HepG2 (cell line): ENCODE results near the gene TBL2. TPM values are rescaled to one million over a fixed set of nuclear protein-coding genes. Genes with fewer than 3 reads are reported as not detected.
A peak's percentile ranks its signal among the peaks of the same experiment; 100 is the strongest.

Experiments used
- BORCS8-MEF2B ChIP-seq: sonication (generic); formaldehyde crosslinking; IDR thresholded peaks from 2 replicates; pipeline ENCODE4 v1.8.0; 2022; ENCODE audit warnings: mild to moderate bottlenecking, missing genetic modification reagents
- CEBPG ChIP-seq: IDR thresholded peaks from 2 replicates; pipeline ENCODE4 v1.6.1; 2016
- DMTF1 ChIP-seq: sonication (generic); formaldehyde crosslinking; IDR thresholded peaks from 2 replicates; pipeline ENCODE4 v1.4.0; 2020; ENCODE audit warnings: mild to moderate bottlenecking, missing genetic modification reagents
- EED ChIP-seq: sonication (generic); formaldehyde crosslinking; IDR thresholded peaks from 2 replicates; pipeline ENCODE4 v1.5.0; 2020; ENCODE audit warnings: mild to moderate bottlenecking, missing genetic modification reagents
- EZH2 ChIP-seq: conservative IDR thresholded peaks from 2 replicates; pipeline ENCODE4 v1.6.1; 2012; ENCODE audit warnings: mild to moderate bottlenecking, low read depth, low read length, moderate library complexity
- GATAD1 ChIP-seq: IDR thresholded peaks from 2 replicates; pipeline ENCODE4 v1.6.1; 2016; ENCODE audit warnings: missing genetic modification reagents, missing compliant biosample characterization
- HDAC1 ChIP-seq: sonication (generic); formaldehyde crosslinking; IDR thresholded peaks from 2 replicates; pipeline ENCODE4 v1.5.1; 2020; ENCODE audit warnings: mild to moderate bottlenecking, missing genetic modification reagents
- MTF1 ChIP-seq: sonication (generic); formaldehyde crosslinking; IDR thresholded peaks from 2 replicates; pipeline ENCODE4 v1.5.0; 2020; ENCODE audit warnings: missing genetic modification reagents
- NR2F2 ChIP-seq: IDR thresholded peaks from 2 replicates; pipeline ENCODE4 v1.6.1; 2012; ENCODE audit warnings: low read depth, inconsistent platforms, borderline replicate concordance
- RARA ChIP-seq: IDR thresholded peaks from 2 replicates; pipeline ENCODE4 v1.6.1; 2016; ENCODE audit warnings: missing genetic modification reagents, missing compliant biosample characterization
- REXO4 ChIP-seq: sonication (generic); formaldehyde crosslinking; IDR thresholded peaks from 2 replicates; pipeline ENCODE4 v1.8.0; 2022; ENCODE audit warnings: missing genetic modification reagents, mild to moderate bottlenecking, borderline replicate concordance
- SOX13 ChIP-seq, 3 experiments: fragments of 450-650 bp in 1 of 3; sonication (generic) in 1 of 3; formaldehyde crosslinking in 1 of 3; IDR thresholded peaks in 2 of 3; conservative IDR thresholded peaks in 1 of 3; 2 replicates each; pipeline versions ENCODE4 v1.5.0 to v1.6.1; 2016 to 2020; ENCODE audit warnings: antibody characterized with exemption in 1 of 3, mild to moderate bottlenecking in 1 of 3, missing compliant biosample characterization in 1 of 3, missing genetic modification reagents in 1 of 3, moderate library complexity in 1 of 3
- STAT5B ChIP-seq: sonication (generic); formaldehyde crosslinking; IDR thresholded peaks from 2 replicates; pipeline ENCODE4 v1.4.0; 2020; ENCODE audit warnings: missing genetic modification reagents
- TAF1 ChIP-seq: sonication (generic); formaldehyde crosslinking; IDR thresholded peaks from 2 replicates; pipeline ENCODE4 v1.4.0; 2020; ENCODE audit warnings: missing genetic modification reagents
- TOE1 ChIP-seq: sonication (generic); formaldehyde crosslinking; IDR thresholded peaks from 2 replicates; pipeline ENCODE4 v1.4.0; 2020; ENCODE audit warnings: mild to moderate bottlenecking, missing genetic modification reagents
- TOPORS ChIP-seq: sonication (generic); formaldehyde crosslinking; IDR thresholded peaks from 2 replicates; pipeline ENCODE4 v1.8.0; 2023; ENCODE audit warnings: mild to moderate bottlenecking, missing genetic modification reagents
- ZFP90 ChIP-seq: sonication (generic); formaldehyde crosslinking; IDR thresholded peaks from 2 replicates; pipeline ENCODE4 v1.8.0; 2022; ENCODE audit warnings: missing genetic modification reagents, mild to moderate bottlenecking, inconsistent platforms, borderline replicate concordance
- ZNF317 ChIP-seq: sonication (generic); formaldehyde crosslinking; IDR thresholded peaks from 2 replicates; pipeline ENCODE4 v1.5.0; 2020; ENCODE audit warnings: mild to moderate bottlenecking, missing genetic modification reagents
- ZNF33B ChIP-seq: sonication (generic); formaldehyde crosslinking; IDR thresholded peaks from 2 replicates; pipeline ENCODE4 v1.5.1; 2020; ENCODE audit warnings: mild to moderate bottlenecking, missing genetic modification reagents
- ZNF451 ChIP-seq: sonication (generic); formaldehyde crosslinking; IDR thresholded peaks from 2 replicates; pipeline ENCODE4 v1.5.0; 2020; ENCODE audit warnings: mild to moderate bottlenecking, missing genetic modification reagents
- ZNF543 ChIP-seq: sonication (generic); formaldehyde crosslinking; IDR thresholded peaks from 2 replicates; pipeline ENCODE4 v1.4.0; 2020; ENCODE audit warnings: mild to moderate bottlenecking, missing genetic modification reagents
- ZNF616 ChIP-seq: sonication (generic); formaldehyde crosslinking; IDR thresholded peaks from 2 replicates; pipeline ENCODE4 v1.5.0; 2020; ENCODE audit warnings: low read depth, mild to moderate bottlenecking, missing genetic modification reagents
- ZNF737 ChIP-seq: sonication (generic); formaldehyde crosslinking; IDR thresholded peaks from 2 replicates; pipeline ENCODE4 v1.5.0; 2020; ENCODE audit warnings: missing genetic modification reagents, mild to moderate bottlenecking, borderline replicate concordance
- polyA plus RNA-seq, 8 experiments: library from polyadenylated mRNA; depleted of rRNA in 3 of 8; stranded (reverse) in 7 of 8; unstranded in 1 of 8; fragments of >200 nt; fragmentation: Illumina TruSeq in 4 of 8; extraction: Trizol in 4 of 8; gene quantifications; 2 replicates each; pipeline versions ENCODE4 v1.2.1 to v1.2.3, GENCODE V29; 2011 to 2016; ENCODE audit warnings: low read depth in 4 of 8, missing spikeins in 1 of 8, mixed read lengths in 1 of 8; ENCODE audit not compliant: insufficient read depth in 1 of 8
- total RNA-seq, 5 experiments: library from RNA; depleted of rRNA; stranded (reverse); fragments of >200 nt; fragmentation: Illumina TruSeq; extraction: Trizol; gene quantifications; 2 replicates each; pipeline ENCODE4 v1.2.3, GENCODE V29; 2016; ENCODE audit warnings: low read depth in 1 of 5
- TF ChIP-seq, protein P1 (sequence below): IDR thresholded peaks from 2 replicates; pipeline ENCODE4 v1.6.1; 2018; ENCODE audit warnings: missing genetic modification reagents, mild to moderate bottlenecking, missing compliant biosample characterization
- TF ChIP-seq, protein P2 (sequence below): sonication (generic); IDR thresholded peaks from 2 replicates; pipeline ENCODE4 v1.6.1; 2016; ENCODE audit warnings: low read depth, borderline replicate concordance

TBL2 gene
- total and polyA plus RNA-seq, 2 of the 13 experiments (the other 11 are each of a cell fraction or from before 2014, with no cell fraction given): 43.4 to 47.2 TPM

- TF ChIP-seq ZFP90 (CRISPR knock-in tag) (peak; percentile 35; the same call in 1 of the 2 replicates), GATAD1 (CRISPR knock-in tag) (peak; percentile 62), NR2F2 (peak; percentile 95), ZNF737 (CRISPR knock-in tag) (peak; percentile 27; the same call in 1 of the 2 replicates), TAF1 (CRISPR knock-in tag) (peak; percentile 78), RARA (CRISPR knock-in tag) (peak; percentile 96), BORCS8-MEF2B (peak; percentile 85), STAT5B (CRISPR knock-in tag) (no peak), ZNF317 (CRISPR knock-in tag) (peak; percentile 31; the same call in 1 of the 2 replicates), HDAC1 (CRISPR knock-in tag) (peak; percentile 85; the same call in 1 of the 2 replicates), TOE1 (CRISPR knock-in tag) (no peak), ZNF33B (CRISPR knock-in tag) (no peak), EZH2 (no peak), ZNF451 (CRISPR knock-in tag) (no peak; the same call in 1 of the 2 replicates), MTF1 (CRISPR knock-in tag) (no peak; the same call in 1 of the 2 replicates), SOX13 (IDR thresholded peaks at IDR 0.05) (peak; percentile 63), SOX13 (CRISPR knock-in tag; conservative IDR thresholded peaks at IDR 0.05 in 1 of 2, IDR thresholded peaks at IDR 0.05 in 1 of 2) (peak in 1 of 2 experiments; percentile 88; a peak in 2 of 4 replicates), DMTF1 (CRISPR knock-in tag) (no peak), EED (CRISPR knock-in tag) (peak; percentile 61; the same call in 1 of the 2 replicates), CEBPG (CRISPR knock-in tag) (peak; percentile 94), TOPORS (no peak; the same call in 1 of the 2 replicates), REXO4 (no peak), ZNF616 (CRISPR knock-in tag) (no peak), ZNF543 (CRISPR knock-in tag) (peak; percentile 54)
- TF ChIP-seq, protein P1, sequence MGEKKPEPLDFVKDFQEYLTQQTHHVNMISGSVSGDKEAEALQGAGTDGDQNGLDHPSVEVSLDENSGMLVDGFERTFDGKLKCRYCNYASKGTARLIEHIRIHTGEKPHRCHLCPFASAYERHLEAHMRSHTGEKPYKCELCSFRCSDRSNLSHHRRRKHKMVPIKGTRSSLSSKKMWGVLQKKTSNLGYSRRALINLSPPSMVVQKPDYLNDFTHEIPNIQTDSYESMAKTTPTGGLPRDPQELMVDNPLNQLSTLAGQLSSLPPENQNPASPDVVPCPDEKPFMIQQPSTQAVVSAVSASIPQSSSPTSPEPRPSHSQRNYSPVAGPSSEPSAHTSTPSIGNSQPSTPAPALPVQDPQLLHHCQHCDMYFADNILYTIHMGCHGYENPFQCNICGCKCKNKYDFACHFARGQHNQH (CRISPR knock-in tag): peak; percentile 86
- TF ChIP-seq, protein P2, sequence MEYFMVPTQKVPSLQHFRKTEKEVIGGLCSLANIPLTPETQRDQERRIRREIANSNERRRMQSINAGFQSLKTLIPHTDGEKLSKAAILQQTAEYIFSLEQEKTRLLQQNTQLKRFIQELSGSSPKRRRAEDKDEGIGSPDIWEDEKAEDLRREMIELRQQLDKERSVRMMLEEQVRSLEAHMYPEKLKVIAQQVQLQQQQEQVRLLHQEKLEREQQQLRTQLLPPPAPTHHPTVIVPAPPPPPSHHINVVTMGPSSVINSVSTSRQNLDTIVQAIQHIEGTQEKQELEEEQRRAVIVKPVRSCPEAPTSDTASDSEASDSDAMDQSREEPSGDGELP: peak; percentile 85; the same call in 1 of the 2 replicates
These were observed 44.8 kb upstream of the TBL2 start (continued) for GRCh38 chr7:73622909-73623797.
